HG02852 (cell line): ENCODE data around the gene MTHFD2L.
"Not testable (repeated sequence)": the region's sequence is repeated elsewhere in the genome, so short reads cannot be mapped to it uniquely, and the experiment has no call there.

Experiments used
- ATAC-seq: cut with Tn5 transposase; IDR thresholded peaks from one replicate; pipeline ENCODE4 v1.9.1; 2021; ENCODE audit warnings: mild to moderate bottlenecking, moderate library complexity; ENCODE audit not compliant: unreplicated experiment

The MTHFD2L gene

GRCh38 chr4:74132188-74132587 lies 25.7 kb upstream of the MTHFD2L start:
- ATAC-seq: not testable (repeated sequence)

GRCh38 chr4:74132944-74133343 lies 25.0 kb upstream of the MTHFD2L start:
- no peak for ATAC-seq

DNA sequence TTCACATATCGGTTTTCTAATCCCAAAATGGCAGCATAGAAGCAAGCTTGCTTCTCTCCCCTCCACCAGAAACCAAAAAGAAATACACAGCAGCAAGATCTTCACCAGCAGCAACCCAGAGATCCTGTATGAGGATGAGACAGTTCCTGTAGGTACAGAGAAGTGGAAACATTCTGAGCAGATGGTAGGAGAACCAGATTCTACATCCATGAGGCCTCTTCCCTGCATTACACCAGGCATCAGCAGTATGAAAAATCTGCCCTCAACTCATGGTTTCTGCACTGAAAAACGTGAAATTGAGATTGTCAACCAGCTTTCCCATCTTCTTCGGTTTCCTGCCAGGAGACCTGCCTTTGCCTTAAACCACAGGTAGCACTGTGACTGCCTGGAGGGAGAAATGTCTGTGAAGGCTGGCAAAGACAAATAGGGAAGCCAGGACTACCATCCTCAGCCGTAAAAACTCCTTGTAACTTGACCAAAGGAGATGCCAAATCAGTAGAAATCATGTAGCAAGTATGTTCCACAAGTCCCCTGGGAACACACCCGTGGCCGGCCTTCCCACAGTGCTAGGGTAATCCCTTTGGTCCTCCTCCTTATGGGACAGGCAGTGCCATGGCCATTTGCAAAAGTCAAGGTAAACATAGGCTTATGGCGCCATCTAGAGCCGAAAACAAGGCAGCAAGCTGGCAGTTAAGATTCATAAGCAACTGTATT lies 24.0 kb upstream of the MTHFD2L start:
- peak; percentile 80 for ATAC-seq

DNA sequence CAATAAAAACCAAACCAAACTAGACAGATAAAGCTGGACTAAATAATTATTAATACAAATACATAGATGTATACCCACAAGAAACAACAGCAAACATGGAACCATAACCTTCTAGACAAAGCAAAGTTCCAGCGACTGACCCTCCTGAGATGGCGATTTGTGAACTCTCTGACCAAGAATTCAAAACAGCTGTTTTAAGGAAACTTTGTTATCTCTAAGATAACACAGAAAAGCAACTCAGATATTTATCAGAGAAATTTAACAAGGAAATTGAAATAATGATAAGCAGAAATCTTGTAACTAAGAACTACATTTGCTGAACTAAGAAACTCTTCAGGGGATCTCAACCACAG lies 23.4 kb upstream of the MTHFD2L start:
- ATAC-seq: no peak

DNA sequence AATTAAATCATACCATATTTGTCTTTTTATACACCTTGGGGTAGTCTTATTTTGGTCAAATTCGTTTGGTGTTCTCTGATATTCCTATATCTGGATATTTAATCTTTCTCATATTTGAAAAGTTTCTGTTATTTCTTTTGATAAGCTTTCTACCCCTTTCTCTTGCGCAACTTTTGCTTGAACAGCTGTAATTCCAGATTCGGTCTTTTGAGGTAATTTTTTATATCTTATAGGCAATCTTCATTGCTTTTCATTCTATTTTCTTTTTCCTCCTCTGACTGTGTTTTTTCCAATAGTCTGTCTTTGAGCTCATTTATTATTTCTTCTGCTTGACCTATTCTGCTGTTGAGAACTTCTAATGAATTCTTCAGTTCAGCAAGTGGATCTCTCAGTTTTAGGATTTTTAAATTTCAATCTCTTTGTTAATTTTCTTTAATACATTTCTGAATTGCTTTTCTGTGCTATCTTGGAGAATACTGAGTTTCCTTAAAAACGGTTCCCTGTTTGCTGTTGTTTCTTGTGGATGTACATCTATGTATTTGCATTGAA lies 11.3 kb upstream of the MTHFD2L start:
- no peak for ATAC-seq

- ATAC-seq: no peak
Measured at GRCh38 chr4:74148205-74148604, 9.7 kb upstream of the MTHFD2L start.

GRCh38 chr4:74152836-74153235 lies 5.1 kb upstream of the MTHFD2L start:
- no peak for ATAC-seq

DNA sequence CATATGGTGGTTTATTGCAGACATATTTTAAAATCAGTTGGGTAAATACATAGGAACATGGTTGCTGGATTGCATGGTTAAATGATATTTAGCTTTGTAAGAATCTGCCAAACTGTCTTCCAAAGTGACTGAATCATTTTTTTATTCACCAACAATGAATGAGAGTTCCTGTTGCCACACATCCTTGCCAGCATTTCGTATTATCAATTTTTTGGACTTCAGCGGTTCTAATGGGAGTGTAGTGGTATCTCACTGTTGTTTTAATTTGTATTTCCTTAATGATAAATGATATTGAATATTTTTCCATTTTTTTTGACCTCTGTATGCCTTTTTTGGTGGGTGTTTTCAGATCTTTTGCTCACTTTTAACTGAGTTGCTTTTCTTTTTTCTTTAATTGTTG lies 1.4 kb upstream of the MTHFD2L start:
- no peak for ATAC-seq

GRCh38 chr4:74157154-74157553 lies 764 bp upstream of the MTHFD2L start:
- ATAC-seq: no peak

DNA sequence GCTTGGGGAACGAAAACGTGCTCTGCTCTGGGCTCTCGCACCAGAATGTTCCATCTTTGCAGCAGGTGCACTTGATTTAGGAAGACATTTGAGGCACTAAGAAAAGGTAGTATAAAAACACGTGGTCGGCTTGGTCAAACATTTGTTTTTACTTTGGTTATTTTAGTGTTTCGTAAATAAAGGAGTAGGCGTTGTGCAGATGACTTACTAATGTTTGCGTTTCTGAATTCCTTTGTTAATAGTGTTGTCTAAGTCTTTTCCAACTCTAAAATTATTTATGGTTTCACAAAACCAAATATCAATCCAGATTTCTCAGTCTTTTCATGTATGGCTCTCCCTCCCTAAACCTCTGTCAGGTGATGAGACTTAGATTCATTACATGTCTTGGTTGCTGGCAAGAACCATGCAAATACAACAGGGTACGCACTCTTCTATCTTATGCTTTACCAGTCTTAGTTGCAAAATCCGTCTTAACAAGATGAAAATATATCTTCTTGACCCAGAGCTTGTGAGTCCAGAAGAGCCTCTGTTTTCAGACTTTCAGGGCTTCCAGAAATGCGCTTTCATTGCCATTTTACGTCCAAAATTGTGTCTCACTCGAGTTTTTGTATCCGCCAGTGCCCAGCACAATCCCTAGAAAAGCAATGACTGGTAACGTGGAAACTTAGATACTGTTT lies 686 bp downstream of the MTHFD2L start:
- no peak for ATAC-seq

DNA sequence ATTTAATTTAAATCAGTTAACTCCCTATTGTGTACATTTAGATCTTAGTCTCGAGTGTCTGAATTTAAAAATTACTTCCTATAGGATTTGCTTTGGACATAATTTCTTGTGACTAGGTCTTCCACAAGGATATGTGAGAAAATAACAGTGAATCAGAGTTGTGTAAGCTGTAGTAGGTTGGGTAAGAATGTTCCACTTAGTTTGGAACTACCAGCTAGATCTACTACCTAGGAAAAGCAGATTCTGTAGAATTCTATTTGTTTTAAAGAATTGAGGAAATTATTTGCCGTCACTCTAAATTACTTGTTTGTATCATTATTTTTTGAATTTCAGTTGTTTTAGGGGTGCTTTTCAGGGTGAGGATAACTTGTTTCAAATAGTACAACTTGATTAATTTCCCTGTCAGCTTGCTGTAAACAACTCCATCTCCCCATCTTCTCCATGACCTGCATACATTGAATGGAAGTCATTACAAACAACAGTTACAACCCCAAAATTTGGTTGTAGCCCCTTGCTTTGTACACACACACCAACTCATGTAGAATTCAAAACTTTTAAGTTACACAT lies 1.3 kb downstream of the MTHFD2L start:
- ATAC-seq: no peak

DNA sequence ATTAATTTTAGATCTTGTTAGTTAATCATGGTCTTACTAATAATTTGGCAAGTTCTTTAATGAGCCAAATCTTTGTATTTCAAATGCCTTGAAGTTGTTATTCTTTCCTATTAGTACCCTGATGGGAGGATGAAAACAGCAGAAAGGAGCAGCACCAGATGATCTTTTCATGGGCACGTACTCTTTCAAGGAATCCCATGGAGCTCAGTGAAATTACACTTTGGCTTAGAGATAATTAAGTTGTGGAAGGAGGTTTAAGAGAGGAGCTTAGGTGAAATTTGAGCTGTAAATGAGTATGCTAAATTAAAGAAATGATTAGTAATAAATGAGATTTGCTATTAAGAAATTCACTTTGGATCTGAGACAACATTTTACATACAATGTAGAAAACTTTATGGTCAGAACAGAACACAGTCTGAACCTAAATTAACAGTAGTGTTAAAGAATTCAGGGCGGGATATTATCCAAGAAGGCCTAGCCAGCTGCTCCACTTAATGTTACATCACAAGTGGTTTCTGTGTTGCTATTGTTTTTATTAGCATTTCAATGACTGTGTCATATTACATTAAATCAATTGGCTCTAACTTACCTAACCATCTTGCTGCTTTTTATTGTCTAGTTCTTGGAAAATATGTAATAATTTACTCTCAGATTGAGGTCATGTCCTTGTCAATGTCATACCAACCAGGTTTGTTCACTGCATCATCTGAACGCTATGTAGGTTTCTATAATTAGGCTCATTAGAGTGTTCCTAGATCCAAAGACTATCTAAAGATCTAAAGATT lies 3.9 kb downstream of the MTHFD2L start:
- no peak for ATAC-seq

- ATAC-seq: peak; percentile 46
Measured at GRCh38 chr4:74166135-74166534, 8.2 kb downstream of the MTHFD2L start.

DNA sequence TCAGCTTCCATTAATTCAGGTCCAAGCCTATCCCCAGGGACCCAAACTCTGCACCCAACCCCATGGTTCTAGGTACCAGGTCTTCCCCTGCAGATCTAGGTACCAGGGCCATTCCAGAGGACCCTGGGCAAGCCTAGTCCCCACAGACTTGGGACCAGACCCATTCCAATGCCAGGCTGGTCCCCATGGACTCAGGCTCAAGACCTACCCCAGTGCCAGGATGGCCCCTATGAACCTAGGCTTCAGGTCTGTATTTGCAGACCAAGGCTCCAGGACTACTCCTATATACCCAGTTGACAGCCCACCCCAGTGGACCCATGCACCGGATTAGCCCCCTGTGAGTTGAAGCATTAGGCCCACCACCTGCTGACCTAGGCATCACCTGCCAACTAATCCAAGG lies 8.9 kb downstream of the MTHFD2L start:
- ATAC-seq: no peak

GRCh38 chr4:74167585-74167984 lies 9.7 kb downstream of the MTHFD2L start:
- ATAC-seq: no peak

- no peak for ATAC-seq
Measured at GRCh38 chr4:74168841-74169240, 10.9 kb downstream of the MTHFD2L start.

GRCh38 chr4:74173321-74173720 lies 15.4 kb downstream of the MTHFD2L start:
- ATAC-seq: no peak

GRCh38 chr4:74174421-74174820 lies 16.5 kb downstream of the MTHFD2L start:
- no peak for ATAC-seq

GRCh38 chr4:74174941-74175340 lies 17.0 kb downstream of the MTHFD2L start:
- ATAC-seq: no peak

- ATAC-seq: no peak
Measured at GRCh38 chr4:74175379-74175778, 17.5 kb downstream of the MTHFD2L start.

DNA sequence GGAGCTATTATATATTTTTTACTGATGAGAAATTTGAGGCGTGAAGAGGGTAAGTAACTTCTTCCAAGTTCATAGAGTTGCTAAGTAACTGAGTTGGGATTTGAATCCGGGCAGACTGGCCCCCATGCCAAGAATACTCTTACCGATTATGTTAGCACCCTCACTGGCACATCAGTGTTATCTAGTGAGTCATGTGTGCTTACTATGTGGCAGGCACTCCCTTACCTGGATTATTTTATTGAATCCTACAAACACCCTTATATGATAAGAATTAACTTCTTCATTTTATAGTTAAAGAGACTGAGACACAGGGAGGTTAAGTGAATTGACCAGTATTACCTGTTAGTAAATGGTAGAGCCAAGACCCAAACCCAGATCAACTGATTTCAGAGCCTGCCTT lies 20.9 kb downstream of the MTHFD2L start:
- ATAC-seq: no peak
